Measurements from ENCODE around the gene GPR31.

DNA sequence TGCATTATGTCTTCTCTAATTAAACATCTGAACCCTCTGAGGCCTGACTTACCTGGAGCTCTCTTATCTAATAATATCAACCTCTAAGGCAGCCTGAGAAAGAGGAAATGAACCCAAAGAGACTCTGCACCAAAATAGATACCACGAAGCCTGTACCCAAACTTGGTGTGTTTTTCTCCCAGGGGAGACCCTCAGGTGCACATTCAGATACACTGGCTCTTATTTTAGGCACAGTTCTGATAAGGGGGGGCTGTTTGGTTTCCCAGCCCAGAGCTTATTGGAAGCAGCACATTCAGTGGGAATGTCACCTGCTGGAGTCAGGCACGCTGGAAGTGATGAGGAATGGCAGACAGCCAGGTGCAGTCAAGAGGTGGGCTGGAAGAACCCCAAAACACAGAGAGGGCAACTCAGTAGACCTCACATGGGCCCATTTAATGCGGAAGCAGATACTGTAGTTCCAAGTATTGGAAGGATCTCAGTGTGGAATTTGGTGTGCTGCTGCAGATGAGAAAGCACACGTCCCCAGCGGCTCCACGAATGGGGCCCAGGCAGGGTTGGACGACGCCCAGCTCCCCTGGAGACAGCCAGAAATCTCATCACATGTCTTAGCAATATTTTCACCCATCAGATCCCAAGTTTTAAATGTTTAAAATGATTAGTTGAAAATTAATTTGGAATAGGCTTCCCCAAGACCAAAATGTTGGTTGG is 44.6 kb downstream of the GPR31 start:
- TF ChIP-seq, protein P1, sequence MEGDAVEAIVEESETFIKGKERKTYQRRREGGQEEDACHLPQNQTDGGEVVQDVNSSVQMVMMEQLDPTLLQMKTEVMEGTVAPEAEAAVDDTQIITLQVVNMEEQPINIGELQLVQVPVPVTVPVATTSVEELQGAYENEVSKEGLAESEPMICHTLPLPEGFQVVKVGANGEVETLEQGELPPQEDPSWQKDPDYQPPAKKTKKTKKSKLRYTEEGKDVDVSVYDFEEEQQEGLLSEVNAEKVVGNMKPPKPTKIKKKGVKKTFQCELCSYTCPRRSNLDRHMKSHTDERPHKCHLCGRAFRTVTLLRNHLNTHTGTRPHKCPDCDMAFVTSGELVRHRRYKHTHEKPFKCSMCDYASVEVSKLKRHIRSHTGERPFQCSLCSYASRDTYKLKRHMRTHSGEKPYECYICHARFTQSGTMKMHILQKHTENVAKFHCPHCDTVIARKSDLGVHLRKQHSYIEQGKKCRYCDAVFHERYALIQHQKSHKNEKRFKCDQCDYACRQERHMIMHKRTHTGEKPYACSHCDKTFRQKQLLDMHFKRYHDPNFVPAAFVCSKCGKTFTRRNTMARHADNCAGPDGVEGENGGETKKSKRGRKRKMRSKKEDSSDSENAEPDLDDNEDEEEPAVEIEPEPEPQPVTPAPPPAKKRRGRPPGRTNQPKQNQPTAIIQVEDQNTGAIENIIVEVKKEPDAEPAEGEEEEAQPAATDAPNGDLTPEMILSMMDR (conservative IDR thresholded peaks at IDR 0.05 in 1 of 2, IDR thresholded peaks at IDR 0.05 in 1 of 2; ENCODE audit: low read depth in 1 of 2, low read length in 2 of 2), result no peak
- no peak for TF ChIP-seq EZH2 (IDR thresholded peaks at IDR 0.05; ENCODE audit: low read length, missing control alignments)

Measured in fibroblast of lung (primary cell).